ENCODE results near the gene DPH5.
"Not testable (repeated sequence)": the region's sequence is repeated elsewhere in the genome, so short reads cannot be mapped to it uniquely, and the experiment has no call there.

The DPH5 gene

DNA sequence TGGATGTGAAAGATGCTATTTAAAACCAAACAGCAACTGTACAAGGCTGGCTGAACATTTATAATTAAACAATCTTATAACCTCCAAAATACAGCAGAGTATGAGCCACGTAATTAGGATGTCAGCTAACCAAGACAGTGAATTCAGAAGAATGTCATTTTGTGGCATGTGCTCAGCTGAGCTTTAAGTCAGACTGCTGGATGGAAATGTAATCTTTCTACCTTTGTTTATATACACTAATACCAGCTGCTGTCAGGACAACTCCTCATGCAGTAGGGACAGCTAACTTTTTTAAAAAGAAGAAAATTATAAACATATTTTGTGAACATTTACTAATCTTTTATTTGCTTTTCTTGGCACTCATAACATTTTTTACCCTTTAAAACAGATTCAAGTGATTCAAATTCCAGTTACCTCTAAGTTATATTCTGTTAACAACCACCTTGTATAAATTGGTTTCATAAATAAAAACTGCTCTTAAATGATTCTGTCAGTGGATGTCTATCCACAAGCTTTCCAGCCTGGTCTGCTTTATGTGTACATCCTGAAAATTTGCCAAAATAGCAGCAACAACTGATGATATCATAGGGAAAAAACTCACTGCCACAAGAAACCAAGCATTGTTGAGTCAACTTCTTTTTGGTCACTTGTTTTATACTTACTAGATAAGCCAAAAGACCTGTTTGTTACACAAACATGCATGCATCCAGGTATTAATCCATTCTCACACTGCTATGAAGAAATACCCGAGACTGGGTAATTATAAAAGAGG, 36.1 kb downstream of the DPH5 start:
- no peak for DNase-seq (ENCODE audit: low read depth, low spot score)

DNA sequence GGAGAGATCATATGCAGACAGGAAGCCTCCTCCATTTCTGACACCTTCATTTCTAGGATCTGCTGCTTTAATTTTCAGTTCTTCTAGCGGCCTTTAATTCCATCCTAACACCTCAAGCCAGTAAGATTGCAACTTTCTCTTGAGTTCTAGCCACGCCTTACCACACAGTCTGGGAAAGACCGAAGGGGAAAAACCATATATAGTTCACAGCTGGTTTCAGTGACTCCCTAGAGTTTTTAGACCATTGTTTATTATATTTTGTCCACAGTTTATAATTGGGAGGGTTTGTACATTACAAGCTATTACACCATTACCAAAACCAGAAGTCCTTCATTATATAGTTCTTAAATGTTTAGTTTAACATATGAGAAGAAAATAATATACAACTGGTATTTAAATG, 37.5 kb downstream of the DPH5 start:
- no peak for DNase-seq (ENCODE audit: low read depth, low spot score)

DNA sequence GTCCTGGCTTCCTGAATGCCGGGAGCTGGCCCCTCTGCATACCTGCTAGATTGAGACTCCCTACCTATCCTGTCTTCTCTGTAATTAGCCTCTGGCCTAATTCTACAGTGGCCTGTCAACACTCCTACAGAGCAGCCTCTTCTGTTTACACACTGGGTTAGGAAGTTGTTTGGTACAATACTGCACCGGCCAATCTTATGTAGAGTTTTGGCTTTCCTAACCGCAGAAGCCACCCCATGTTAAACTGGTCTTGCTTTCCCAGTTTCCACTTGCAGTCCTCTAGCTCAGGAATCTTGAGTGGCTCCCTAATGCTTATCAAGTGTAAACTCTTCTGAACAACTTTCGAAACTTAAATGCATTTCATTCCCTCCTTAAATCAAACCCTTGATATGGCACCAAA, 42.8 kb downstream of the DPH5 start:
- DNase-seq (ENCODE audit: low read depth, low spot score) = no peak

DNA sequence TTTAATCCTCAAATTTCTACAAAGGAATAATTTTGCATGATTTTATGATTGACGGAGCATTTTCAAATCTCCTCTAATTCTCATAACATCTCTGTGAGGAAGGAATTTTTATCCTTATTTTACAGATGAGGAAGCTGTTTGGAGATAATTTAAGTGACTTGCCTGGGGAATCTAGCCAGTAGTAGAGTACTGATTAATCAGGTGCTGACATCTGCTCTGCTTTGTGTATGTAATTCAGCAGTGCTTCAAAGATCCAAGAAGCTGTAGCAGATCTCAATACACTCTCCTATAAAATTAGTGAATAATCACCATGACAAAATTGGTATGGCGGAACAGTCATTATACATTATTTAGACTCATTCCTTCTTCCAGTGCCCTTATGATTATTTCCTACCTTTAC, 46.0 kb downstream of the DPH5 start:
- DNase-seq (ENCODE audit: low read depth, low spot score) = no peak

DNA sequence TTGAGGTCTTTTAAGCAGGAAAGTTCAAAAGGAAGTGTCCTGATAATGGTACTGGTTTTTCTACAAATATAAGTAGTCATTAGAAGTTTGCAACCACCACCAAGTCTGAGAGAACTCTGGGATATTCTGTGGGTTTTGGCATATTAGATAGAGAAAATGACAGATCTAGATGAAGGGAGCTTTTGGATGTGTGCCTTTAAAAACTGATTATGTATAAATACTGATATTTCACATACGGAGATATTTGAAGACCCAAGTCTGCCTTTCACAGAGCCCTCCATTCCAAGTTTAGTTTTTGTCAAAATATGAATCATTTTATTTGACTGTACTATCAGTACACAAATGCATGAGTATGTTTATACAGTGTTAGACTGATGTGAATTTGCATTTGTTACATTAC, 48.6 kb downstream of the DPH5 start:
- DNase-seq (ENCODE audit: low read depth, low spot score) = no peak

DNA sequence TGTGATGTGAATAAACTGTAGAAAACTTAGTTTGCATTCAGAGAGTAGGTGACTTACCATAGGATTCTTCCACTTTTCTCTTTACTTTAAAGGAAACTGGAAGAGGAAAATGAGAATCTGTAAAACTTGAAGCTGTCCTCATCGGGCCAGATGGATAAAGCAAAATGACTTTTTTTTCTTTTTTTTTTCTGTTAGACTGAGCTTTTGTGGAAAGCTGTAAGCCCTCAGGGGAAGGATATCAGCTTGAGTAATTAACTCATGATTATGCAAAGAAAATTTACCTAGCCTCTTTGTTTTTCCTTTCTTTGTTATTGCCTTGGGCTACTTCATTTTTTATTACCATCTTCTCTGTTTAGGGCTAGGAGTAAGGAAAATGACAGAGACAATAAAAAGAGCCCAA, 53.4 kb downstream of the DPH5 start:
- DNase-seq (ENCODE audit: low read depth, low spot score) = no peak

DNA sequence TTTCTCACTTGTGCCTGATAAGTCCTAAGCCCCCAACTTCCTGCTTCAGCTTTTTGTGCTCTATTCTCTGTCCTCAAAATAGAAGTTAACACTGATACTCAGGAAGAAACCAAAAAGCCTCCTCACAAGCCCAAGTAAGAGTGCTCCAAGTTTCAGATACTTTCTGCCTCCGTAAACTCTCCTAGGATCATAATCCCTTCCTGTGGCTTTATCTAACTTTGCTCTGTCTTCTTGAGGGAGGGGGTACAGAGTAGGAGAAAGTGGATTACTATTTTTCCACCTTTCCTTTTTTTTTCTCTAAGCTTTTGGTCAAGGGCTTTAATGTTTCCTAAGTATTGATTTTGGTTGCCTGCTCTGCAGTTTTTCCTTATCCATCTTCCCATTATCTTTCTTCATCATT, 54.6 kb downstream of the DPH5 start:
- DNase-seq (ENCODE audit: low read depth, low spot score) = no peak

DNA sequence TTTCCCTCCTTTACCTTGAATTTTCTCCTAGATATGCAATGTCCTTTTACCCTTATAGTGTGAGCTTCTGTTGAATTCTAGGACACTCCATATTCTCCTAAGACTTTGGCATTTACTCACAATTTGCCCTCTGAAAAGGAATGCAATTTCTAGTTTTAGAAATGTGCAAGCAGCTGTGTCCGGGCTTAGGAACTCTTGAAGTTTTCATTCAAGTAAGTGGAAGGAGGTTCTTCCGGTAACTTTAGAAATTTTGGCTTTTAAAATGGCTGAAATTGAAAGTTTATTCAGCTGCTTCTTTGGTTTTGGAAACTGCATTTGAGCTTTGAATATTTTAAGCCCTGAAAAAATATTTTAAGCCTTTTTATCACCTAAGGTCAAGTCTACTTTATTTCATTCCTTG, 56.3 kb downstream of the DPH5 start:
- DNase-seq (ENCODE audit: low read depth, low spot score) = no peak

DNA sequence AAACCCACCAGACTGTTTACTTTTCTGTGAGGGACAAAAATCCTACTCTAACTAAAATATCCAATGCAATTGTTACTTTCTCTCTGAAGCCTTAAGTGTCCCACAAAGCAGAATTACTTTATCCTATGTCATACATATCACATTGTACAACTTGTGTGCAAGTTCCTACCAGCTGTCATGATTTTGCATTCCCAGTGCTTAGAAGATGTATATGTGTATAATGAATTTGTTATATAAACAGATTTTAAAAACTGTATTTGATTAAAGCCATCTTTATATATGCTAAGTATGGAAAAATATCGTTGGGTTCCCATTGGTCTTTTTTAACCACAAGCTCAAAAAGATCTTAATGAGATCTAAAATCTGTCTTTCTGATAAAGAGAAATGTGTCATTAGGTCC, 57.0 kb downstream of the DPH5 start:
- no peak for DNase-seq (ENCODE audit: low read depth, low spot score)

DNA sequence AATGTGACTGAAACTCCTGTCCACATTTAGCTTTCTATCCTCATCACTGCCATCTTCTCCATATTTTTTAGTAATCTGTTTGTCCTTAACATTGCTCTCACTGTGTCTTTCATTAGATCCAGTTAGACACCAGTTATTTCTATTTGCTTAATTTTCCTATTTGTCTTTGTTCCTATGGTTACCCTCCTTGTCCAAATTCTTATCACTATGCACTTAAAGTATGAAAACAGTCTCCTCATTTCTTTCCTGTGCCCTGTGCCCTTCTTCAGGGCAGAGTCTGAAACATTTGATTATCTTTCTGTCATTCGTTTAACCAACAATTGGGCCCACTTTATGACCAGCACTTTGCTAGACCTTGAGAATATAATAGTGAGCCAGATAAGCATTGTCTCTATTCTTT, 65.5 kb downstream of the DPH5 start:
- DNase-seq (ENCODE audit: low read depth, low spot score) = no peak

DNA sequence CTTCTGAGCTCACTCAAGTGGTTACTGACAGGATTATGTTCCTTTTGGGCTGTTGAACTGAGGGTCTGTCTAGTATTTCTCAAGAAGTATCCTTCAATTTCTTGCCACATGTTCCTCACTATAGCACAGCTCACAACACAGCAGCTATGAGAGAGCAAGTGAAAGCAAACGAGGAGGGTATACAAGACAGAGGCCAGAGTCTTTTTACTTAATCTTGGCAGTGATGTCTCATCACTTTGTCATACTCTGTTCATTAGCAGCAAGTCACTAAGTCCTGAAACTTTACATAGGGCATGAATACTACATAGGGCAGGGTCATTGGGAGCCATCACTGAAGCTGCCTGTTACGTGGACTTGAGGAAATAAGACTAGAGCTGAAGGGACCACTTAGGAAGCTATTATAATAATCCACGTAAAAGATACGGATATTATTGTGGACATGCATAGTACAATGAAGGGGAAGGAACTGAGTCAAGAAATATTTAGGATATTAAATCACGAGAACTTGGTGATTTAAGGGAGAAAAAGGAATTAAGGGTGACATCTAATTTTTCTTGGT, 66.0 kb downstream of the DPH5 start:
- DNase-seq (ENCODE audit: low read depth, low spot score) = no peak

DNA sequence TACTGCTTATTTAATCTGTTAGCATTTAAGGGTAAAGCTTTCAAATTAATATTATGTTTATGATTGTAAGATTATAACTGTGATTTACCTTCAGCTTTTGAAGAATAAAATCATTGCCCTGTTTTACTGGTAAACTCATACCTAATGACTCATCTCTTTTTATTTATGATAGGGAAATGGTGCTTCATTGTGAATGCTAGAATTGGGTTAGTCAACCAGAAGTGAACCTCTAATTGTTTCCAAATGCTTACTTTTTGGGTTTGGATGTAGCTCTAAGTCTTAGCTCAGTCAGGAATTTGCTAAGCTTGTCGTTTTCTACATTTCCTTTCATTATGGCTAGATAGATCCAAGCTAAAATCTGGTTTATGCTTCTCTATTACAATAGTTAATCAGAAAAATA, 70.3 kb downstream of the DPH5 start:
- DNase-seq (ENCODE audit: low read depth, low spot score) = no peak

DNA sequence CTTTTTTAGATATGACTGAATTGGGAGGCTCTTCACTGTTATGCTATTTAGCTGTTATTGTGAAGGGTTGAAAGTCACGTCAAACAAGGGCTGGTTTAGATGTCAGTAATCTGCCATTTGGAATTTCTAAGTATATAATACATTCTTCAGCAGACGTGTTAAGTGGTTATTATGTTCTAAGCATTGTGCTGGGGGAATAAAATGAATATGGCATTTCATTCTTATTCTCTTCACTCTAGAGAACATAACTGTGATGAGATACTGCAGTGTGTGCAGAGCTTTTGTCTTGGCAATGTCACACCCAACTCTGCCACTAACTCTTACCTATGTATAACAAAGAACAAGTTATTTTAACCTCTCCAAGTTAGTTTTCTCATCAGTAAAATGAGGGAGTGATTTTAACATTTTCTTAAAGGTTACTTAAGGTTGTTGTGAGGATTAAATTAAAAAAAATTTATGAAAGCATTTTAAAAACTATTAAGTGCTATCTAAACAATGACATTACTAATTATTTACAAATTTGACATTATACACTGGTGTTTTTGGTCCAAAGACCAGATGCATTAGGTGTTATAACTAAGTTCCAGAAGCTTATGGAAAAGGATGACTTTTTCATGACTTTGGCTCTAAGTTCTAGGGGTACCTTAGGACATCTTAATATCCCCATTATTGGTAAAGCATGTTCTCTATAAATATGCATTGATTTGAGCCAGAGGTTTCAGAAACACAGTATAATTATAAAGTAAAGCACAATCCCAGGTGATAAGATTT, 71.4 kb downstream of the DPH5 start:
- no peak for DNase-seq (ENCODE audit: low read depth, low spot score)

DNA sequence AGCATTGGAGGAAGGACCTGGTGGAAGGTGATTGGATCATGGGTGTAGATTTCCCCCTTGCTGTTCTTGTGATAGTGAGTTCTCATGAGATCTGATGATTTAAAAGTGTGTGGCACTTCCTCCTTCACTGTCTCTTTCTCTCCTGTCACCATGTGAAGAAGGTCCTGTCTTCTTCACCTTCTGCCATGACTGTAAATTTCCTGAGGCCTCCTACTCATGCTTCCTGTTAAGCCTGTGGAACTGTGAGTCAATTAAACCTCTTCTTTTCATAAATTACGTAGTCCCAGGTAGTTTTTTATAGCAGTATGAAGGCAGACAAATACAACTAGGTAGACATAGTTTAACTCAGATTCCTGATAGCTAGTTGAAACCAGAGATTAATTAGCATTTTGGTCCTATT, 72.6 kb downstream of the DPH5 start:
- not testable (repeated sequence) for DNase-seq (ENCODE audit: low read depth, low spot score)

DNA sequence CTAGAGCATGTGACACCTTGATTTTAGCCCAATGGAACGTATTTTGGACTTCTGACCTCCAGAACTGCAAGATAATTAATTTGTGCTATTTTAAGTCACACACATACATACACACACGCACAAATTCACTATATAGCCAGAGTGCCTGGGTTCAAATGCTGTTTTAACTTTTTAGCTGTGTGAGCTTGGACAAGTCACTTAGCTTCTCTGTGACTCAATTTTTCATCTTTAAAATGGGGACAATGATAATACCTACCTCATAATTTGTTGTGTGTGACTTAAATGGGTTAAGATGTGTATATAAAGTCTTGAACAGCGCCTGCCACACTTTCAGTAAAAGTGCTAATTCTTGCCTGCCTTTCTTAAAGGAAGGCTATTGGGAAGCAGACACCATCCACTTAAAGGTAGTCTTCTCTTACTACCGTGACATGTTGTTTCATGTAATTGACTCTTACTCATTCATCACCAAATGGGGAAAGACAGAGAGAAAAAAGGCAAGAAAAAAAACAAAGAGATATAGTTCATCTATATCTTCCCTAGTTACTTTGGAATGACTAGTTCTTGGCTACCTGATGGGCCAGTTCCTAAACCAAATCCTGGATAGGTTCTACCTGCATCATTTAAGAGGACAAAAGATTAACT, 73.4 kb downstream of the DPH5 start:
- no peak for DNase-seq (ENCODE audit: low read depth, low spot score)

DNA sequence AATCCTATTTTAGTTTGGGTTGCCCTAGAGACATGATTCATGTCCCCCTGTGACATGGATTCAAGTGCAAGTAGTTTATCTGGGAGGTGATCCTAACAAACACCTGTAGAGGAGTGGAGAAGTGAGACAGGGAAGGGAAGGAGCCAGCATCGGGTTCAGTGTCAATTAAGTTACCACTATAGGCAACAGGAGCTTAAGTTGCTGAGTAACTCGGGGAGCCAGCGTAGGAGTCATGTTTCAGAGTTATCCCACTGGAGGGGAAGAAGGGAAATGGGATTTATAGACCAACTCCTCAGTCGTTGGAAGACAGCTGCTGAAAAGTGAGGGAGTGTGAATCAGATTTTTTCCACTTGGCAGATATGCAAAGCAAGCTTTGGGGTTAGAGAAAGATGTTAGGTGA, 74.8 kb downstream of the DPH5 start:
- DNase-seq (ENCODE audit: low read depth, low spot score) = no peak

DNA sequence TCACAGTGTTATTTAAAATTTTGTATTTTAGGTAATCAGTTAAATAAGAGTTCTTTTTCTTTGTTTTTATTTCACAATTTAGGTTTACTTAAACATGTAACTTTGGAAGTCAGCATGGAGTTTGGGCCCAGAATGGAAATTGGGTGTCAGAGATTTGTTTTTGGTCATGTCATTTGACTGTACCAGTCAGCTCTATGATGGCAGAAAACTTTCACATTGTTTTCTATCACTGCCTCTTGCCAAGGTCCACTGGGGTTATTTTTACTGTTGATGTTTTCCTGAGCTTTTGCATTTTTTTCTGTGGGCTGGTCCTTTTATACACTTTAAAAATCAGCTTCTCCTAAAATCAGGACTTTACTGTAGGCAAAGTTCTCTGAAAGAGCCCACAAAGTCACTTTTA, 75.2 kb downstream of the DPH5 start:
- DNase-seq (ENCODE audit: low read depth, low spot score) = no peak

DNA sequence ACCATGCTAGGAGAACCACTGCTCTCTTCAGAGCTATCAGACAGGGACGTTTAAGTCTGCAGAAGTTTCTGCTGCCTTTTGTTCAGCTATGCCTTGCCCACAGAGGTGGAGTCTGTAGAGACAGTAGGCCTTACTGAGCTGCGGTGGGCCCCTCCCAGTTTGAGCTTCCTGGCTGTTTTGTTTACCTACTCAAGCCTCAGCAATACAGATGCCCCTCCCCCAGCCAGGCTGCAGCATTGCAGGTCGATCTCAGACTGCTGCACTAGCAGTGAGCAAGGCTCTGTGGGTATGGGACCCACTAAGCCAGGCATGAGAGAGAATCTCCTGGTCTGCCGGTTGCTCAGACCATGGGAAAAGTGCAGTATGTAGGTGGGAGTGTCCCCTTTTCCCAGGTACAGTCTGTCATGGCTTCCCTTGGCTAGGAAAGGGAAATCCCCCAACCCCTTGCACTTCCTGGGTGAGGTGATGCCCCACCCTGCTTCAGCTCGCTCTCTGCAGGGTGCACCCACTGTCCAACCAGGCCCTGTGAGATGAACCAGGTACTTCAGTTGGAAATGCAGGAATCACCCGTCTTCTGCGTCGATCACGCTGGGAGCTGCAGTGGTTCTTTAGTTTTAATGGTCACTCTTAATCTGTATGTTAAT, 75.9 kb downstream of the DPH5 start:
- DNase-seq (ENCODE audit: low read depth, low spot score) = peak; percentile 47

DNA sequence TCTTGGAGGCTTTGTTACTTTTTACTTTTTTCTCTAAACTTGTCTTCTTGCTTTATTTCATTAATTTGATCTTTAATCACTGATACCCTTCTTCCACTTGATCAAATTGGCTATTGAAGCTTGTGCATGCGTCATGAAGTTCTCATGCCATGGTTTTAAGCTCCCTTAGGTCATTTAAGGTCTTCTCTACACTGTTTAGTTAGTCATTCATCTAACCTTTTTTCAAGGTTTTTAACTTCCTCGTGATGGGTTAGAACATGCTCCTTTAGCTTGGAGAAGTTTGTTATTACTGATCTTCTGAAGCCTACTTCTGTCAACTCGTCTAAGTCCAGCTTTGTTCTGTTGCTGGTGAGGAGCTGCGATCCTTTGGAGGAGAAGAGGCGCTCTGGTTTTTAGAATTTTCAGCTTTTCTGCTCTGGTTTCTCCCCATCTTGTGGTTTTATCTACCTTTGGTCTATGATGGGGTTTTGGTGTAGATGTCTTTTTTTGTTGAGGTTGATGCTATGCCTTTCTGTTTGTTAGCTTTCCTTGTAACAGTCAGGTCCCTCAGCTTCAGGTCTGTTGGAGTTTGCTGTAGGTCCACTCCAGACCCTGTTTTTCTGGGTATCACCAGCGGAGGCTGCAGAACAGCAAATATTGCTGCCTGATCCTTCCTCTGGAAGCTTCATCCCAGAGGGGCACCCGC, 76.7 kb downstream of the DPH5 start:
- not testable (repeated sequence) for DNase-seq (ENCODE audit: low read depth, low spot score)

DNA sequence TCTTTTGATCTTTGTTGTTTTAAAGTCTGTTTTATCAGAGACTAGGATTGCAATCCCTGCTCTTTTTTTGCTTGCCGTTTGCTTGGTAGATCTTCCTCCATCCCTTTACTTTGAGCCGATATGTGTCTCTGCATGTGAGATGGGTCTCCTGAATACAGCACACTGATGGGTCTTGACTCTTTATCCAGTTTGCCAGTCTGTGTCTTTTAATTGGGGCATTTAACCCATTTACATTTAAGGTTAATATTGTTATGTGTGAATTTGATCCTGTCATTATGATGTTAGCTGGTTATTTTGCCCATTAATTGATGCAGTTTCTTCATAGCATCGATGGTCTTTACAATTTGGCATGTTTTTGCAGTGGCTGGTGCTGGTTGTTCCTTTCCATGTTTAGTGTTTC, 77.8 kb downstream of the DPH5 start:
- DNase-seq (ENCODE audit: low read depth, low spot score) = not testable (repeated sequence)

DNA sequence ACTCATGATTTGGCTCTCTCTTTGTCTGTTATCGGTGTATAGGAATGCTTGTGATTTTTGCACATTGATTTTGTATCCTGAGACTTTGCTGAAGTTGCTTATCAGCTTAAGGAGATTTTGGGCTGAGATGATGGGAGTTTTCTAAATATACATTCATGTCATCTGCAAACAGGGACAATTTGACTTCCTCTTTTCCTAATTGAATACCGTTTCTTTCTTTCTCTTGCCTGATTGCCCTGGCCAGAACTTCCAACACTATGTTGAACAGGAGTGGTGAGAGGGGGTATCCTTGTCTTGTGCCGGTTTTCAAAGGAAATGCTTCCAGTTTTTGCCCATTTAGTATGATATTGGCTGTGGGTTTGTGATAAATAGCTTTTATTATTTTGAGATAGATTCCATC, 79.5 kb downstream of the DPH5 start:
- DNase-seq (ENCODE audit: low read depth, low spot score) = not testable (repeated sequence)
